RCC 7860 (cell line): ENCODE measurements around the gene CACNA2D3.

Experiments
- DNase-seq: peaks from one replicate; pipeline ENCODE4 v3.0.0-alpha.2; 2015; ENCODE audit warnings: low spot score
- FAIRE-seq: peaks from 2 replicates; lab custom pipeline; 2012; peaks lifted over from hg19 to GRCh38; lab: Jason Lieb, UNC

The CACNA2D3 gene

DNA sequence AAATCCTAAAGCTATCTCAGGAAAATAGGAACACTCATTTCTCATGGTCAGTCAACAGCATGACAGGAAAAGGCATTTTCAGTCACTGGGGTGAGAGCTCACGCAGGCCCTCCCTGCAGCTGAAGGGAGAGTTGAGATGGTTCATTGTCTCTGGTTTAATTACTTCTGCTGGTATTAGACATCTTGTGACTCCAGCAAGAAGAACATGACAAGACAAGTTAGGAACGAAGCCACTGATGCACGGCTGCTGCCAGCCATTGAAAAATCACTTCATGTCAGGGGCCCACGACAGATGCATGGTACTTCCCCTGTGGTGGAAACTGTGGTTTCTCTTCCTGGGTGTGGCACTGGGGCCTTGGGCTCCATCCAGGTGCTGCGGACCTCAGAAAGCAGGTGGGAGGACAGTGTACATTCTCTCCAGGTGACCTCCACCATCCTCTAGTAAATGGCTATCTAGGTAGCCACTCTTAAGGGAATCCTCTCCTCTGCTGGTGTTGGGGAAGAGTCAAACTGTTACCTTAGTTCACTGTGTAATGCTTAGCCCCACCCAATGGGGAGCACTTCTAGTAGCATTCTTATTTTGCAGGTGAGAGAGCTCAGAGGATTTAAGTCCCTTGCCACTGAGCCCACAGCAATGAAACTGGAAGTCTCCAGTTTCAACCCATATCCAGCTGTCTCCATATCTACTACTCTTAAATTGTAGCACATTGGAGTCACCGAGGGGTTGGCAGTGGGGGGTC, 531.3 kb downstream of the CACNA2D3 start:
- FAIRE-seq, result no peak
- no peak for DNase-seq

DNA sequence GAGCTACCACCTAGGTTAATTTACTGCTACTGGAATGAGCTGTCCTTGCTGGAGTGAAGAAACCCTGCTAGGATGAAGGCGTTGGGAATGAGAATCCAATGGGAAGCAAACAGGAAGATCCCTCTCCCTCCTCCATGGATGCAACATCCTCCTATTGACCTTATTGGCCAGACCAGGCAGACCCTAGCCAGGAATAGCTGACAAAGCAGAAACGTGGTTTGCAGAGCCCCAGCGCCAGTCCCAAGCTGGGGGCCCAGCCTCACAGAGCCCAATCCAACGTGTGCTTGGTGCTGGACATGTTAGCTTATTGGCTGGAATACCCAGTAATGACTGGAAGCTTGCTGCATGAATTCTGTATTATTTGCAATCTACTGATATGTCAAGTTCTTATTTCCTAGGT, 532.4 kb downstream of the CACNA2D3 start:
- FAIRE-seq (no peak), DNase-seq (no peak)

DNA sequence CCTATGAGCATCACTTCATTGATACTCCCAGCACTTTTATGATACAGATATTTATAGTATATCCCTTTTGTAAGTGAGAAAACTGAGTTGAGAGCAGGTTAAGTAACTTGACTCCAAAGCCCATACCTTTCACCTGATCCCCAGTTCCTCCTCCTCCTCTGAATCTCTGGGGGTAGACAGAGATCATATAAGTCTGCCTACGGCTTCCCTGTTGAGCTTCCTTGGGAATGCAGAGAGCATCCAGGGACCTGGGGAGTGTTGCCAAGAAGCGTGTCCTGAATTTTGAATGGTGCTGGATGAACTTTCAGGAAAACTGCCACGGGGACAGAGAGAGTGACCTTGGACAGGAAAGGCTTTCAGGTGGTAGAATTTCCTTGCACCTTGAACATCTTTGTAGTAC, 537.0 kb downstream of the CACNA2D3 start:
- FAIRE-seq, result no peak
- DNase-seq, result no peak

DNA sequence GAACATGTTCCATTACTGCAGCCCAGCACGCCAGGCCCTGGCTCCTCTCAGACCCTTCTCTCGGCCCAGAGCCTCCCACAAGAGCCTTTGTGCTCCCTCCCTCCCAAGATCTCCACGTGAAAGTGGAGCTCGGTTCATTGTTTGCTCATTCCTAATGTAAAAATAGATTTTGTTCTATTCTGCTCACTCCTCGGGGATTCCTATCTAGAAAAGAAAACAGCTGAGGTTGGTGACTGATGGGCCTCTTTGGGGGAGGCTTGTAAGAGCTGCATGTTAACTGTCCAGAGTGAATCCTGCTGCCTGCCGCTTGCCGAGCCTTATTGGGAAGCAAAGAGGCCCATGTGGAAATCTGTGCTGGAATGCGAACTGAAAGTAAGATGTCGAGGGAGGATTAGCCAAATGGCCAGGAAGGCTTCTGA, 538.4 kb downstream of the CACNA2D3 start:
- FAIRE-seq, result no peak
- DNase-seq, result no peak

DNA sequence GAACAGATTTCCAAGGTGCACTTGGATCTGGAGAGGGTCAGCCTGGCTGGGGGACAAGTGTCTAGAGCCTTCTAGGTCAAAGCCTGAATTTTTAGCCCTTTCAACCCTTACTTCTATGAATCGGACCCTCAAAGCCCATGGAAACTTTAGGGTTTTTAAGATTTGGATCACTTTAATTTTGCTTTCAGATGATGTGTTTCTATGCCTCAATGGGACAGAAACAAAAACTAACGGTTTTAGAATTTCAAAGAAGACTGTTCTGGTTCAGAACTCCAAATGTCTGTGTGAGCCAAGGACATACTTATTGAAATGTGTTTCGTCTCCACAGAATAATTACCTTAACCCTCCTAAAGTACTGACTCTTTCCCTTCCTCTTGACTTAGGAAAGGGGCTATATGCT, 538.8 kb downstream of the CACNA2D3 start:
- DNase-seq (no peak), FAIRE-seq (no peak)

DNA sequence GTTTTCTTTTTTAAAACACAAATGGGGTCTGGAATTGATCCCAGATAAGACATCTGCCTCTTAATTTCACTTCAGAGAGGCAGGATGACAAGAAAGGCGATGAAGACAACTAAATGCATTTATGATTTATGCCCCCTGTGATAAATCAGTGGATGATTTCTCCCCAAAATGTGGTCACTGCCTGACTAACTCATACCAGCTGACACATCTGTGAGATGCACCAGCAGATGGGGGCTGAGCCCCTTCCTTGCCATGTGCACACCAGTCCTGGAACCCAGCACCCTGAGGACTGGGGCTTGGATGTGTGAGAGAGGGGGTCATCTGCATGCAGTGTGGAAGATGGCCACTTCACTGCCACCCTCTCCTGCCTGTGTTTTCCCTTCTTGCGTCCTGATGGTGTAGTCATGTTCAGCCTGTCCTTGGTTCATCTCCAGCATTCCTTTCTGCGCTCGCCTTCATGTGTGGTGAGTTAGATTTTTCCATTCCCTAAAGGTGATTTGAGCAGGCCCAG, 541.2 kb downstream of the CACNA2D3 start:
- FAIRE-seq (no peak), DNase-seq (no peak)

DNA sequence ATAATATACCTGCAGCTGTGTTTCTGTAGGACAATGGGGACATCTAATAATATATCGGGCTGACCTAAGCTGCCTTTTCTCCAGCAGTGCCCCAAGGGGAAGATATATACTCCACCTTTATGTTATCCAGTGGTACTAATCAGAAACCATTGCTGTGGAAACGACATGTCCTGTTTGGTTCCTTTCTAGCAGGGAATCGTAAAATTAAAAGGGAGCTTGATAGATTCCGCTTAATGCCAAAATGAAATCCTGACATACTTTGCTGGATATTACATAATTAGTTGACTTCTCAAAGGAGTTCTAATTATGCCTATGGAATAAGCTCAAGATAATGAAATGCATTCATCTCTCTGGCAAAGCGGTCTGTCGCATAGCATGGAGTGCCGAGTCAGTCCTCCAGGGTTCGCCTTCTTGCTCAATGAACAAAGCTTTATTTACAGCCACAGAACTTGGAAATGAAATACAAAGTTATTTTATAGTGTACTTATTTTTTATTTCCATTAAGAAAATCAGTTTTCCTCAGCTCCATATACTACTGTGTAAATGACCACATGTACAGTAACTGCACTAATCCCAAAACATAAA, 542.8 kb downstream of the CACNA2D3 start:
- DNase-seq, result no peak
- no peak for FAIRE-seq

DNA sequence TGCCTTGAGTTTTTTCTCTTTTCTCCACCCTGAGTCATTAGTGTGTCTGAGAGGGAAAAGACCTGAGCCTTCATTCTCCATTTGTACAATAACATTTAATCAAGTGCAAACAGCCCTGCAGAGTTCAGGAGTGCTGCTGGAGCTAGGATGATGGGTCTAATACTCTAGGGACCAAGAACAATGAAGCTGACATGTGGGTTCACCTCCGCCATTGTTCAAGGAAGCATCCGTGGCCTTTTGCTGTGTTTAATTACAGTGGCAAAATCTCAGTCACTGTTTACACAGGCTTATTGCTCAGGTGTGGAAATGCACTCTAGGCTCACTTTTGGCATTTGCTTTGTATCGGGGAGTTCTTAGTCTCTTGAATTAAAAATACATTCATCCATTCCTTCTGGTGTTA, 545.9 kb downstream of the CACNA2D3 start:
- no peak for DNase-seq
- FAIRE-seq, result no peak

DNA sequence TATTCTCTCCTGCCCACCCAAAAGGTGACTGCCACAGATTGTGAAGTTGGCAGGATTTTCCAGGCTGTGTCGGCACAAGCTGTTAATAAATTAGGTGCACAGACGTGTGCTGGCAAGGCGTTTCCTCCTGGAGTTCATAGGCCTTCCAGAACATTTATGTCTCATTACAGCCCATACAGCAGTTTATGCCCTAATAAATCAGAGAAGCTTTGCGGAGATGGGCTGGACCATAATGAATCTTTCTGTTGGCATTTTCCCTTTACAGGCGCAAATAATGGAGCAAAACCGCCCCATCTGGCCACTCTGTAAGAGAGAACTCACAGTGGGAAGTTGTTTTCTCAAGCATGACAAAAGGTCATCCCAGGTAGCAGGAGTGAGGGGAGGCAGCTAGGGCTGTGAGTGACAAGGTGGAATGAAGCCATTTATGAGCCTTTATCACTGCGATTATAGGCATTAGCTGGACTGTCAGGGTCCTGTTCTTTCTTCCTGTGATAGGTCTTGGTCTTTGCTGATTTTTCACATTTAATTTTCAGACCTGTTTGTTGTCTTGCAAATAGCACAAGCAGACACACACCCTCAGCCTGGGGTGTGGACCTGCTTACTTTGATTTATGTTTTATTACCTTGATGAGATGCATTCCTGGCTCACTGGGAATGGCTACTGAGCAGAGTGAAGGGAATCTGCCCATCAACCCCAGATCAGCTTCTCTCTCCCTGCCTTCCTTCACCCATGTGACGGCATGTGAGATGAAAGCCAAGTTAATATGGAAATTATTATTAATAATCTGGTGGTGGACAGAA, 548.0 kb downstream of the CACNA2D3 start:
- DNase-seq (no peak), FAIRE-seq (no peak)

DNA sequence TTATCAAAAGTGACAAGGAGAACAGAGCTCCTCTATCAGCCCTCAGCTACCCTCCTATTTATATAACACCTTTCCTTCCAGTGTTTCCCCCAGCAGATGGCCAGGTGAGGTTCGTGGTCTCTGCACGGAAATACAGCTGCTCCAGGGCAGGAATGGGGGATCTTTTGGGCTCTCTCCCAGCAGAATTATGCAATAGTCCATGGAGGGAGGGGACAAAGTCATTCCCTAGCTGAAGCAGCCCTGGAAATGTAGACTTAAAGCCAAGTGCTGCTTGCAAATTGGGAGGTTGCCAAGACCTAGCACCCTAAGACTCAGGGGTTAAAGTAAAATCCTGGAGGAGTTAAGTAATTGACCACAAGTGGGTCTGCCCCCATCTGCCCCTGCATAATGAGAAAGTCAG, 549.2 kb downstream of the CACNA2D3 start:
- DNase-seq (no peak), FAIRE-seq (no peak)

DNA sequence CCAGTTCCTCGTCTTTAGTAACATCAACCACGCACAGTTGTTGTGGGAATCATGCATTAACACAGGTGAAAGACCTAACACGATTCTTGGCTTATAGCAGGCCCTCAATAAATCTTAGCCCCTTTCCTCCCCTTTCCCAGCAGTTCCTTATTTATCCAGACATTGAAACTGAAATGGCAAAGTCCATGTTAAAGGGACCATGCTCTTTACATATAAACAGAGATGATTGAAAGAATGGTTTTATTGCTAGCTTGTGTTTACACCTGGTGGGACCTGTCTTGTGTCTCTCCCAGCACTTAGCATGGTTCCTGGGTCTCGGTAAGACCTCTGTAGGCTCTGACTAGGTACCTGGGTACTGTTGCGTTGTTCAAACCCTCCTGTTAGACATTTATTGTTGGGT, 553.7 kb downstream of the CACNA2D3 start:
- FAIRE-seq, result no peak
- DNase-seq, result no peak

DNA sequence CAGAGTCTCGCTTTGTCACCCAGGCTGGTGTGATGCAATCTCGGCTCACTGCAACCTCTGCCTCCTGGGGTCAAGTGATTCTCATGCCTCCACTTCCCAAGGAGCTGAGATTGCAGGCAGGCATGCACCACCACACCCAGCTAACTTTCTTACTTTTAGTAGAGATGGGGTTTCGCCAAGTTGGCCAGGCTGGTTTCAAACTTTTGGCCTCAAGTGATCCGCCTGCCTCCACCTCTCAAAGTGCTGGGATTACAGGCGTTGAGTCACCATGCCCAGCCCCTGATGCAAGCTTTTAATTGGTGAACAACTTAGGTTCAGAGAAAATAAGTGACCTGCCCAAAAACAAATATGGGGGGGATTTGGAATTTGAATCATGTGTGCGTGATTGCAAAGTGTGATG, 559.4 kb downstream of the CACNA2D3 start:
- FAIRE-seq (no peak), DNase-seq (no peak)

DNA sequence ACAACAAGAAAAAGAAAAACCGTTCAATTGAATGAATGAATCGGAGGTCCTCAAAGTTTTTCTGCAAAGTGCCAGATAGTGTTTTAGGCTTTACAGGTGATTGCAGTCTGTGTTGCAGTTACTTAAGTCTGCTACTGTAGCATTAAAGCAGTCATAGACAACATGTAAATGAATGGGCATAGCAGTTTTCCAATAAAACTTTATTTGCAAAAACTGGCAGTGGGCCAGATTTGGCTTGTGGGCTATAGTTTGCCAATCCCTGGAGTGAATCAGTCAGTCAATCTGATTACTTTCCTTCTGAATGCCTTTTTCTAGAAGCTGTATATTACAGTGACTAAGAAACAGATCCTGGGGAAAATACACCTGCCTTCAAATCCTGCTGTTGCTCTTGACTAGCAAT, 562.9 kb downstream of the CACNA2D3 start:
- FAIRE-seq (no peak), DNase-seq (no peak)

DNA sequence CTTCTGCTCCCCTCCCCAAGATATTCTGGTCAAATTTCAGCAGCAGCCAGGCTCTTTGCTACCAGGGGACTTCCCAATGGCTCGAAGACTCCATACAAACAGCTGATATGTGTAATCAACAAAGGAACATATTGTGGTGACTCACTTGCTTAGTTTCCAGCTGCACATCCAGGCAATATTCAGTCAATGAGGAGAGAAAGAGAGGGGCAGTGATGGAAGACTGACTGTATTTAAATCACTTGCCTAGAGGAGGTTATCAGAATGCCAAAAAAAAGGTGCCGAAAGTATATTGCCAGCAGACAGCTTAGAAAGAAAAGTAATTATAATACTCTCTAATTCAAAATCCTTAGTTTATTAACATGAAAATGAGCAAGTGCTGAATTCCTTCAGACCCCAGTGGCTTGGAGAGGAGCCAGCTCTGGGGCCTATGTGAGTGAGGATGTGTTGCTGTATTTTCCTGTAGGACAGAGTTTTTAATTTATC, 569.0 kb downstream of the CACNA2D3 start:
- FAIRE-seq, result no peak
- no peak for DNase-seq

DNA sequence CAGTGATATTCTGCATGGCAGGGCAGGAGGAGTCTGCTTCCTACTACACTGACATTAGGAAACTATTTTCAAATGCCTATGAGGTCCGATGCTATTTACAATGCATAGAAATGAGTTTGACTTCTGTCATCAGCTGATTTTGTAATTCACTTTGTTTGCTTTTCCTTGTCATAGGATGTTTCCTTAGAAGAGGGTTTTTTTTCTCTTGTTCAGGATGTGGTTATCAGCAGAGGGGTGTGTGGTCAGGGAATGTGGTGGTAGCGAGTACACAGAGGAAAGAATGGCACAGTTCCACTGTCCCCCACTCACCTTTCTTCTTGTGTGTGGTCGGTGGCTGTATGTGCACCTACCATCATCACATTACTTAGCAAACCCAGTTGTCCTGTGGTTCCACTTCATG, 574.0 kb downstream of the CACNA2D3 start:
- FAIRE-seq (no peak), DNase-seq (peak; percentile 5)

DNA sequence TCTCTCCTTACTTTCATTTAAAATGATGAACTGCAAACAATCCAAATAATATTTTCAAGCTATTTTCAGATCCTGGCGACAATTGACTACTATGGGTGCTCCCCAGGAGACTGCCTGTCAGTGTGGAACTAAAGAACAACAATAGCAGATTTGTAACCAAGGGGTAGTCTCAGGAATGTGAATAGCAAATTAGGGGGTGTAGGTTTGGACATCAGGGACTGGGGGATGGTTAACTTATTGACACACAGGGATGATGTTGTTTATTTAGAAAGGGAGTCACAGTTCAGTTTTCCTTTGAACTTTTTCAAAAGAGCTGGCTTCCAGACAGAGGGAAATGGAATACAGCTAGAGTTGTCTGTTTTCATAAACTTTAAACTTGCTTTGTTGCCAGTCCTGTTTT, 575.7 kb downstream of the CACNA2D3 start:
- FAIRE-seq, result no peak
- no peak for DNase-seq

DNA sequence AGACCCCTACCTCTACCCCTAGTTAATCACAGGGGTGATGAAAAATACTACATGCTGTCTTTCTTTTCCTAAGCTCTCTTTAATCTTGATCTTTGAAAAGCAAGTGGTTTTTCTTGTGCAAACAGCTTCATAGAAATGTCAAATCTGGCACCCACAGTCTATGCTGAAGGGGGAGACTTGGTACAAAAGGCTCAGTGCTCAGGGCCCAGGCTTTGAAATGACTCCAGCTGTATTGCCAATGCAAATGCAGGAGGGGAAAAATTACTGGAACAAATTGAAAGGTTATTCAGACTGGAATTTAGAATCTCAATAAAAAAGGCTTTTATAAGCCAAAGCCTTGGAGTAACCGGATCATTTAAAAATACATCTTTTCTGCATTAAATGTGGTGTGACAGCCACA, 581.6 kb downstream of the CACNA2D3 start:
- no peak for FAIRE-seq
- DNase-seq, result no peak

DNA sequence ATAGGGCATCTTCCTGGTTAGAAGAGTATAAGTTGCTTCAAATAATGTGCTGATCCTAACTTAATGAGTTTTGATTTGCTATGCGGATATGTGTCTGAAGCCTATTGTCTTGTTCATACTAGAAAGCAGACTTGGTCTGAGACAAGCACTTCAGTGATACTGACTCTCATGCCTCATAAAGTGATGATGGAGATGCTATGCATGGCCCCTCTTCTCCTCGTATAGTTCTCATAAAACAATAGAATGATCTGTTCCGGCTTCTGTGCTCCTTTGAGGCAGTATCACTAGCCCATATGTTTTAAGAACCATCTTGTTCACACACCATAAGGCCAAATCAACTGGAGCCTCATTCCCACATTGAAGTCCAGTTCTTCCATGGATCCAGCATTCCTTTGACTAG, 583.4 kb downstream of the CACNA2D3 start:
- no peak for DNase-seq
- FAIRE-seq, result no peak

DNA sequence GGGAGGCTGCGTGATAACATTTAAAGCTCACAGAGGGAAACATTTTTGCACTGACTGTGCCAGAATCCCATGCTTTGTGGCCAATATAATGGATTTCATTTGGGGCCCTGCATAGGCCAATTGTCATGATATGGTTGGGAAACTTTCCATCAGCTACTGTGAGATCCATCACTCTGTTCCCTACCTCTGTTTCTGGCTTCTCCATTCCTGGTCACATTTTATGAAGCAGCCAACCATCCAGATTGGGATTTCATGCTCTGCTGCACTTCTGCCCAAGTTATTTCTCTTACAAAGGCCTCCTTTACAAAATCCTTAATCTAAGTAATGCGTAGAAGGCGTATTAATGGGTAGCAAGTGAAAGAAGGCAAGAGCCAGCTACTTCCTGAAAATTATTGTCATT, 584.4 kb downstream of the CACNA2D3 start:
- DNase-seq, result no peak

DNA sequence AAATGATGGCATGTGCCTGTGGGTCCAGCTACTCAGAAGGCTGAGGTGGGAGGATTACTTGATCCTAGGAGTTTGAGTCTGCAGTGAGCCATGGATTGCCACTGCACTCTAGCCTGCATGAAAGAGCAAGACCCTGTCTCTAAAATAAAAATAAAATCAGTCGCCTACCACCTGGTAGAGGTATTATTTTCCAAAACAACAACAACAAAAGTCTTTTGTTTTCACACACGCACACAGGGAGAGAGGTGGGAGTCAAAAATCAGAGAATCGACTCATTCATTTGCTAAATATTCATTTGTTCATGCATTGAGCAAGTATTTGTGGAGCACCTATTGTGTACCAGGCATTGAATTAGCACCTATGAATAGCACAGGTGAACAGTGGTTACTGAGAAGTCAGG, 587.4 kb downstream of the CACNA2D3 start:
- no peak for DNase-seq
- FAIRE-seq, result no peak

More for the DNA sequence above, 584.4 kb downstream of the CACNA2D3 start:
- FAIRE-seq, result no peak

DNA sequence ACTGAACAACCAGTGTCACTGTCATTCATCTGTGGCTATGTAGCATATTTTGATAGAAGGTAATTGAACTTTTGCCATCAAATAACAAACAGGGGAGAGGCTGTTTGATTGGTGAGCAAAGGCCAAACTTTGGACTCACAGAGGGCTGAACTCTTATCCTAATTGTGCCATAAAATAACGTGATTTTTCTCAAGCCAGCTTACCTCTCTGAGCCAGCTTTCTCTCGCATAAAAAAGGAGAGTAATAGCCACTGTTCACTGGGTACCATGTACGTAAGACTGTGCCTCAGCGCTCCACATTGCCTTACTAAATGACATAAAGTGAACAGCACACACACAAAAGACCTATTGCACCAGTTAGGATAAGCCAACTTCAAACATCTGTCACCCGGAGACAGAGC, 588.6 kb downstream of the CACNA2D3 start:
- FAIRE-seq, result no peak

DNA sequence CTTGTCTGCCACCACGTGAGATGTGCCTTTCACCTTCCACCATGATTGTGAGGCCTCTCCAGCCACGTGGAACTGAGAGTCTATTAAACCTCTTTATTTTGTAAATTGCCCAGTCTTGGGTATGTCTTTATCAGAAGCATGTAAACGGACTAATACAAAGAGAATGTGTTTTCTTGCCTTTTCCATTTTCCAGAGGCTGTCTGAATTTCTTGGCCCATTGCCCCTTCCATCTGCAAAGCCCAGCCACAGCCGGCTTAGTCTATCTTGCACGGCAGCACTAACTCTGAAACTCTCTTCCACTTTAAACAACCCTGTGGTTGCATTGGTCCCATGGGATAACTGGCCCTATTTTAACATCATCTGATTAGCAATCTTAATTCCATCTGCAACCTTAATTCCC, 590.2 kb downstream of the CACNA2D3 start:
- FAIRE-seq (no peak), DNase-seq (no peak)

More for the DNA sequence above, 588.6 kb downstream of the CACNA2D3 start:
- DNase-seq, result no peak
